GM21528 (cell line): ENCODE data around the gene RBM38.

Experiments used
- ATAC-seq: cut with Tn5 transposase; IDR thresholded peaks from one replicate; pipeline ENCODE4 v1.9.1; 2021; ENCODE audit warnings: mild to moderate bottlenecking, moderate library complexity; ENCODE audit not compliant: unreplicated experiment, low FRiP score

Gene RBM38

DNA sequence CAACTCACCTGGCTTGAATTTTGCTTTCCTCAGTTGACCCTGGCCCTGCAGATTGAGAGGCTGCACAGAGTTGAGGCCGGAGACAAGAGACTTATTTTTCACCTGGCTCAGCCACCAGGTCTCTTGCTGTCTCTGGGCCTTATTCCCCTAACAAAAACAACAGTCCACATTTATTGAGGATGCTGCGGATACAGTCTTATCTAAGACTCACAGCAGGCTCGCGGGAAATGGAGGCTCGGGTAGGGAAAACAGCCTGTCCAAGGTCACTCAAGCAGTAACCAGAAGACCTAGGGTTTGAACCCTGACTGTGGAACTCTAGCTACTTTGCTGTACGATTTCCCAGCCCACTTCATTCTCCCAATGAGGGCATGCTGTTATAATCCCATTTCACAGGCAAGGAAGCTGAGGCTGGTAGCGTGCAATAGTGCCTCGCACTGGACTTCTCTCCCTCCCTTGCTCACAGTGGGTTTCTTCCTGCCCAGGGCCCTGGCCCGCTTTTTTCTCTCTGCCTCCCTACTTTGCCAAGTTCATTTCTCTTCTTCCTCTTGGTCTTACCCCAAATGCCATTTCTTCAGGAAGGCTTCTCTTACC is 57.7 kb downstream of the RBM38 start:
- ATAC-seq = no peak

DNA sequence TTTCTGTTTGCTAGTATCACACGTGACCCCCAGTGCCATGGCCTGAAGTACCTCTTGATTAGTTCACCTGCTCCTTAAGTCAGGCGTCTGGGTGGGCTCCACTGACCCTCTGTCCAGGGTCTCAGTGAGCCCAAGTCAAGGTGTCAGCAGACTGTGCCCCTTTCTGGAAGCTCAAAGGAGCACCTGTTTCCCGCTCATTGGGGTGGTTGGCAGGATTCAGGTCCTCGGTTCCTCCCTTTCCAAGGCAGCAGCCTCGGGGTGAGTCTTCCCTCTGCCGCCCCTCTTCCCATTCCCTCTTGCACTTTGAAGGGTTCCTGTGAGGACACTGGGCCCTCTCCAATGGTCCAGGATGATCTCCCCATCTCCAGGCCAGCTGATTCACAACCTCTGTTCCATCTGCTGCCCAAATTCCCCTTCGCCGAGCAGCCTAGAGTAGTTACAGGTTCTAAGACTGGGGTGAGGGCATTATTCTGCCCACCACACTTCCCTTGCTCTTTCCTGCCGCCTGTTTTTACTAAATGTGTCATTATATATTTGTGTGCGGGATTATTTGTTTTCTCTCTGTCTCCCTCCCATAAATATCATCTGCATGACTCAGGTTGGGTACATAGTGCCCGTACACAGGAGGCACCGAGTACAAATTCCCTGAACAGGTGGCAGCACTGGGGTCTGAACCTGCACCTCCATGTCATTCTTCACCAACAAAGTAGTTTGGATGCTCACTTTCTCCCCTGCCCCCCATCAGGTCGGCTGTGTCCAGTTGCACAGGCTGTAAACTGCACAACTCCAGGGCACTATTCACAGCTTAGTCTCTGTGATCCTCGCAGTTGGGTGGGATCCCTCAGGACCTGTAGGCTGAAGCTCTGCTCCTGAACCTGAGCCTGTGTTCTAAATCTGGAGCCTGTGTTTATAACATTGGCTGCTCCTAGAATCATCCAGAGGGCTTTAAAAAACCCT is 58.5 kb downstream of the RBM38 start:
- ATAC-seq = no peak

DNA sequence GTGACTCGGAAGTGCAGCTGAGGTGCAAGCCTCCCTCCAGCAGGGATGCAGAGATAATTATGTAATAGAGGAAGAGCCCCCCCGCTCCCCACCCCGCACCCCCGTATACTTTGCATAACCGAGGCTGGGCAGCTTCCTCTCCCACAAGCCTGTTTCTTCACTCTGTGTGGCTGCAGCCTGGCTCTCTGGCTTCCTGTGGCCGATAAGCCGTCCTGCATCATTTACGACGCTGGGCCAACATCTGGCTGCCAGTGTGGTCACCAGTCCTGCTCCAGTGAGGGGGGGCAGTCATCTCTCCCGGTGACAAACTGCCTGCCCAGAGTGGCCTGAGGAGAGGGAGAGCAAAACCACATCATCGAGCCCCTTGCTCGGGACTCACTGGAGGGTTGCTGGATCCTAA is 59.2 kb downstream of the RBM38 start:
- peak; percentile 83 for ATAC-seq

DNA sequence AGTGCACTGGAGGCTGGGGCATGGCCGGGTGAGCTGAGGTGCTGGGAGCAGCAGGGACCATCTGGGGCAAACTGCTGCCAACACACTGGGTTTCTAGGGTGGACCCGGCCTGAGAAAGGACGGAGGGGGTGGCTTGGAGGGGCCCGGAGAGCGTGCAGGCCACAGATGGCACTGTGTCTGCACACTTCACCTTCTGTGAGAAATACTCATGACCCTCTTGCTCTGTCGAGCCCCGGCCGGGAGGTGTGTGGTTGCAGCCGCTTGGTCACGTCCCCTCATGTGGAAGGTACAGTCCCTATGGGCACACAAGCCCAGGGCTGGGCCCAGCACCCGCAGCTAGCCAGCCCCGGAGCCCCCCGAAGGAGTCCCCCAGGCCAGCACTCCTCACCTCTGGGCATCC is 59.7 kb downstream of the RBM38 start:
- ATAC-seq = peak; percentile 20

DNA sequence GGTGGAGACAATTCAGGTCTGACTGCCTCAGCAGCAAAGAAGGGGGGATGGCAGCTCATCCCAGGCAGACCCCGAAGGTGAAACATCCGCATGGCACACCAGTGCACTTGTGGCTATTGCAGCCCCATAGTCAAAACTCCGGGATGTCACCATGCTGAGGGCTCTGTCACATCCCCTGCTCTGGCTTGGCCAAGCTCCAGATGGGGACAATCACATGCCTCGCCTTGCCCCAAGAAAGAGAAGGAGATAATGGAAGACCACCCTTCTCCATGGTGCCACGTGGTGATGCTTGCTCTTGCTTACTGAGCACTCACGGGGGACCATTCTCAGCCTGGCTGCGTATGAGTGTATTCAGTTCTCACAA is 60.2 kb downstream of the RBM38 start:
- ATAC-seq = no peak

DNA sequence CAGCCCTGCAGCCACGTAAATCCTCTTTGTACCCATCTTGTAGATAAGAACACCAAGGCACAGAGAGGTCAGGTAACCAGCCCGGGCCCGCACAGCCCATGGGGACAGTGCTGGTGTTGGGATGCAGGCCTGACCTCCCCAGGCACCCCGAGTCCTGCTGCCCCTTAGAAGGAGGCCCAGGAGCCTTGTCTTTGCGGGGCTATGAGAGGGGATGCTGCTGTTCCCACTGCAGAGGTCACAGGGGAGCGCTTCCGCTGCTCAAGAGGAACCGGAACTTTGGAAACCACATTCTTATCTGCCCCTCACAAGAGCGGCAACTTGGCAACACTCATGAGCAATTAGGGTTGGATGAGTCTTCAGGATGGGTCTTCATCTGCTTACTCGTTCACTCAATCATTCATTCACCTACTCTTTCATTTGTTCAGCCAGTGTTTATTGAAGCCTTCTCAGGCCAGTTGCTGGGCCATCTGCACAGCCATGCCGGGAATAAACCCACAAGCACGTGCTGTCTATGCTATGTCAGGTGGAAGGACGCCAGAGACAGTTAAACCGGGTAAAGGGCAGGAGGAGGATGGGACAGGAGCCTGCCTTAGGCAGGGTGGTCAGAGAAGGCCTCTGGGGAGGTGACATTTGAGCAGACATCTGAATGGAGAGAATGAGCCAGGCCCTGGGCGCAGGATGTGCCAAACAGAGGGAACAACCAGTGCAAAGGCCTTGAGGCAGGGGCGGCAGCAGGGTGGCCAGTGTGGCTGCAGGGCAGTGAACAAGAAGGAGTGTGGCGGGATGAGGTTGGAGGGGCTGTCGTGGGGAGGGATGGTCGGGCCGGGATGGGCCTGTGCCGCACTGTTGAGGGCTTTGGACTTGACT is 60.8 kb downstream of the RBM38 start:
- no peak for ATAC-seq

DNA sequence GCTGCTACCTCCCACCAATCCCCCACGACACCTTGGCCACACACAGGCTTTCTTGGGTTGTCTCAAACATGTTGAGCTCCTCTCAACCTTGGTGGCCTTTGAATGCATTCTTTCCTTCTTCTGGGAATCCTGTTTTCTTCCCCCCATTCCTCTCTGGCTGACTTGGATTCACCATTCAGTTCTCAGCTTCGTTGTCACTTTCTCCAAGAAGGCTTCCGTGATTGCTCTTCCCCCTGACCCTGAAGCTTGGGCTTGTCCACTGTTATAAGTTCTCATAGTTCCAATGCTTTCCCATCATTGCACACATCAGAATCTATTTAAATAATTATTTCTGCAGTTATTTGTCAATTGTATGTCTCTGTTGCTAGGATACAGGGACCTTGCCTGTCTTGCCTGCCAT is 64.2 kb downstream of the RBM38 start:
- no peak for ATAC-seq

DNA sequence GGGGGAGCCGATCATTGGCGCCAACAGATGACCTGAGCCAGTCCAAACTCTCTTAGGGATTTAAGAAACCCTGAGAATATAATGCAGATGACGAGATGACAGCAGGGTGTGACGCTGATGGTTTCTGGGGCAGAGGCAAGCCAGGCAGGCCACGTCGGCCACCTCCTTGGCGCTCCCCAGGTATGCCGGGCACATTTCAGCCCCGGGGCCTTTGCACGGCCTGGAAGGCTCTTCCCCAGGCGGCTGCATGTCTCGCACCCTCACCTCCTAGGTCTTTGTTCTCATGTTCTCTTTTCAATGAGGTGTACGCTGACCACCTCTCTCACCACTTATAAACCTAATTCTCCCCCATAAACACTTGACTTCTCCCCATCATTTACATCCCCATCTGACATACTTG is 64.9 kb downstream of the RBM38 start:
- no peak for ATAC-seq

DNA sequence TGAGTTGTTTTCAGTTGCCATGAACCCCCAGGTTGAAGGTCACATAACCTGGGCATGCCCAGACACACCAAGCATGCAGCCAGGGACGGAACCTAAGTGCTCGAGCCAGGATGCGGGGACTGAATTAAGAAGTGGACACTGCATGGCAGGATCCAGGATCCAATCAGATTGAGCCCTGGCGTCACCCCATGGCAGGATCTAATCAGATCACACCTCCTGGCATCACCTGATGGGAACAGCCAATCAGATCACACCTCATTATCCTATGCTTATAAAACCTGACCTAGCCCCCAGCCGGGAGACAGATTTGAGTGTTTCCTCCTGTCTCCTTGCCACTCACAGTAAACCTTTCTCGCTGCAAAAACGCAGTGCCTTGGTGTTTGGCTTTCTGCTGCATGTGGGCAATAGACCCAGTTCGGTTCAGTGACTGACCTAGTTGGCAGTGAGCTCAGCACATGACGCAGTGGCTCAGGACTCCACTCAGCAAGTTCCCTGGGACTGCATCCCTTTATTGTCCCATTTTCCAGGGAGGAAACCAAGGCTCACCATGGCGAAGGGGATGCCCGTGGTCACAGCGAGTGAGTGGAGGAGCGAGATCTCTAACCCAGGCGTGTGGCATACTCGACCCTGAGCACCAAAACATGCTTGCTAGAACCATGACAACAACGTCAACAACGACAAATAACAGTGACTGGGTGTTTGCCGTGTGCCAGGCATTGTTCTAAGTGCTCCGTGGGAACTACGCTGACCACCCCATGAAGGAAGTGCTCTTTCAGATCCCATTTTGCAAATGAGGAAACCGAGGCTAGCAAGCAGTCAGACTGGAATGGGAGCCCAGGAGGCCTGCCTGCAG is 66.3 kb downstream of the RBM38 start:
- ATAC-seq = no peak

DNA sequence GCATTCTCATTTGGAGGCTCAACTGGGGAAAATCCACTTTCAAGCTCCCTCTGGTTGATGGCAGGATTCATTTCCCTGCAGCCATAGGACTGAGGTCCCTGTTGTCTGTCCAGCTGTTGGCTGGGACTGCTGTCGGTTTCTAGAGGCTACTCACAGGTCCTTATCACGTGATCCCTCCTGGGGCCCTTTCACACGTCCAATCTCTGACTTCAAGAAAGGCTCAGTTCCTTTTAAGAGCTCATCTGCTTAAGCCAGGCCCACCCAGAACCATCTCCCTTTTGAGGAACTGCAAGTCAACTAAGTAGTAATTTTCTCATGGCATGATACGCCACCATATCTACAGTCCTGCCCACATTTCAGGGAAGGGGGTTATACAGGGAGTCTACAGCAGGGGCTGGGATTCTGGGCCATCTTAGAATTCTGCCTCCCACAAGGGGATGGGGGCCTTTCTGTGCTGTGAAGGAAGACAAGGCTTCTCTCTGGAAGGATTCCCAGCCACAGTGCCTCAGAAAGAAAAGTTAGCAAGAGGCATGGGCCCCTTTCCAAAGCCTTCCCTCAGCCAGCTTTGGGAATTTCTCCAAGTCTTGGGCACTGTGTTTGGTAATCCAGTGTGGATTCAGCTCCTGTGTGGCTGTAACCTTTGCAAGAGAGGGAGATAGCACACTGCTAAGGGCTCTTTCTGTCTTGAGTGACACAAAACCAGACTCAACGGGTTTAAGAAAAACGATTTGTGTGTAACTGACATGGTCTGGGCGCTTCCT is 67.4 kb downstream of the RBM38 start:
- ATAC-seq = no peak
